SK-N-SH (cell line): Measurements from ENCODE around the gene IPCEF1.

Experiments
- RCOR1 ChIP-seq: fragments of 150-350 bp; IDR thresholded peaks from 2 replicates; pipeline ENCODE4 v1.6.1; 2017; ENCODE audit warnings: antibody characterized with exemption, low read length
- TAF1 ChIP-seq: IDR thresholded peaks from 2 replicates; pipeline ENCODE4 v1.6.1; 2012; ENCODE audit warnings: low read depth, mild to moderate bottlenecking, low read length, moderate library complexity, borderline replicate concordance
- TCF12 ChIP-seq: IDR thresholded peaks from 2 replicates; pipeline ENCODE4 v1.4.0; 2012
- TF ChIP-seq, protein P1 (sequence below): fragments of 200-600 bp; sonication (generic); IDR thresholded peaks from 2 replicates; pipeline ENCODE4 v1.6.1; 2017; ENCODE audit warnings: antibody characterized with exemption, mild to moderate bottlenecking, moderate library complexity

DNA sequence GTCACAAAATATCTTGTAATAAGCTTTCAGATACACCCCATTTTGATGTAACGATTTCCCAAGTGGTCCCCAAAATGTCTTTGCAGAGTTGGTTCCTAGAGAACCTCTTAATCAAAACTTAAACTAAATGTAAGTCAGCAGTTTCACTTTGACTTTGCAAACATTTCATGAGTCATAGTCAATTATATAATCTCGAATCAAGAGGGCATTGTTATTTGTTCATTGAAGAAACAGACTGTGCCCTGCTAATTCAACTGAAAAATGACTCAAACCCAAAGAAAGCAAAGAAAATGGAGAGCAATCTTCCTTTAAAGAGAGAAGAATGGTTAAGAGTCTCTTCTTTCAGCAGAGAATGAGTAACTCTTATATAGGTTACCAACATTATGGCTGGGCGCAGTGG, 58.3 kb downstream of the IPCEF1 start:
- TF ChIP-seq TAF1 (no peak), RCOR1 (no peak), TCF12 (peak; percentile 9; the same call in 1 of the 2 replicates)
- TF ChIP-seq, protein P1, sequence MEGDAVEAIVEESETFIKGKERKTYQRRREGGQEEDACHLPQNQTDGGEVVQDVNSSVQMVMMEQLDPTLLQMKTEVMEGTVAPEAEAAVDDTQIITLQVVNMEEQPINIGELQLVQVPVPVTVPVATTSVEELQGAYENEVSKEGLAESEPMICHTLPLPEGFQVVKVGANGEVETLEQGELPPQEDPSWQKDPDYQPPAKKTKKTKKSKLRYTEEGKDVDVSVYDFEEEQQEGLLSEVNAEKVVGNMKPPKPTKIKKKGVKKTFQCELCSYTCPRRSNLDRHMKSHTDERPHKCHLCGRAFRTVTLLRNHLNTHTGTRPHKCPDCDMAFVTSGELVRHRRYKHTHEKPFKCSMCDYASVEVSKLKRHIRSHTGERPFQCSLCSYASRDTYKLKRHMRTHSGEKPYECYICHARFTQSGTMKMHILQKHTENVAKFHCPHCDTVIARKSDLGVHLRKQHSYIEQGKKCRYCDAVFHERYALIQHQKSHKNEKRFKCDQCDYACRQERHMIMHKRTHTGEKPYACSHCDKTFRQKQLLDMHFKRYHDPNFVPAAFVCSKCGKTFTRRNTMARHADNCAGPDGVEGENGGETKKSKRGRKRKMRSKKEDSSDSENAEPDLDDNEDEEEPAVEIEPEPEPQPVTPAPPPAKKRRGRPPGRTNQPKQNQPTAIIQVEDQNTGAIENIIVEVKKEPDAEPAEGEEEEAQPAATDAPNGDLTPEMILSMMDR = no peak
